Endothelial cell of hepatic sinusoid (primary cell): ENCODE results near the gene DLGAP1.
"Not testable (repeated sequence)": the region's sequence is repeated elsewhere in the genome, so short reads cannot be mapped to it uniquely, and the experiment has no call there.

ENCODE experiments used
- in situ Hi-C: cut with HindIII; loops from 2 replicates; pipeline ENCODE4 v1.10.0; 2017; ENCODE audit warnings: low sequenced_read_pairs

The DLGAP1 gene

GRCh38 chr18:4455113-4455811, at the start of gene DLGAP1:
TSS of gene DLGAP1 (minus strand) at chr18:4455307.
- in situ Hi-C loops: no loop called here

GRCh38 chr18:4494703-4495284, 39.7 kb upstream of the DLGAP1 start:
- in situ Hi-C loops: not testable (repeated sequence)

- in situ Hi-C loops: no loop called here
Measured at GRCh38 chr18:4468511-4468910, 13.4 kb upstream of the DLGAP1 start.

- in situ Hi-C loops: no loop called here
Measured at GRCh38 chr18:4454537-4455112, 482 bp downstream of the DLGAP1 start.

- in situ Hi-C loops: no loop called here
Measured at GRCh38 chr18:4453874-4454536, 1.1 kb downstream of the DLGAP1 start.

- in situ Hi-C loops: no loop called here
Measured at GRCh38 chr18:4453567-4453873, 1.6 kb downstream of the DLGAP1 start.

GRCh38 chr18:4450065-4450658, 4.9 kb downstream of the DLGAP1 start:
- in situ Hi-C loops: no loop called here

- in situ Hi-C loops: no loop called here
Measured at GRCh38 chr18:4445902-4446301, 9.2 kb downstream of the DLGAP1 start.

GRCh38 chr18:4444306-4444705, 10.8 kb downstream of the DLGAP1 start:
- in situ Hi-C loops: no loop called here

GRCh38 chr18:4441098-4441497, 14.0 kb downstream of the DLGAP1 start:
- in situ Hi-C loops: no loop called here

- in situ Hi-C loops: loop anchor here (10.0 kb wide), 1 partner anchor 84 kb away; no protein-coding TSS in a partner anchor
Measured at GRCh38 chr18:4438938-4439337, 16.2 kb downstream of the DLGAP1 start.

- in situ Hi-C loops: loop anchor here (10.0 kb wide), 1 partner anchor 79 kb away; no protein-coding TSS in a partner anchor
Measured at GRCh38 chr18:4433717-4434116, 21.4 kb downstream of the DLGAP1 start.

- in situ Hi-C loops: loop anchor here (10.0 kb wide), 1 partner anchor 76 kb away; no protein-coding TSS in a partner anchor
Measured at GRCh38 chr18:4430836-4431235, 24.3 kb downstream of the DLGAP1 start.

- in situ Hi-C loops: no loop called here
Measured at GRCh38 chr18:4417714-4418113, 37.4 kb downstream of the DLGAP1 start.

GRCh38 chr18:4416976-4417375, 38.1 kb downstream of the DLGAP1 start:
- in situ Hi-C loops: no loop called here

GRCh38 chr18:4412286-4412685, 42.8 kb downstream of the DLGAP1 start:
- in situ Hi-C loops: no loop called here

GRCh38 chr18:4406856-4407255, 48.3 kb downstream of the DLGAP1 start:
- in situ Hi-C loops: no loop called here

- in situ Hi-C loops: no loop called here
Measured at GRCh38 chr18:4405965-4406364, 49.1 kb downstream of the DLGAP1 start.

- in situ Hi-C loops: no loop called here
Measured at GRCh38 chr18:4403836-4404235, 51.3 kb downstream of the DLGAP1 start.

- in situ Hi-C loops: no loop called here
Measured at GRCh38 chr18:4400911-4401310, 54.2 kb downstream of the DLGAP1 start.

- in situ Hi-C loops: no loop called here
Measured at GRCh38 chr18:4399929-4400328, 55.2 kb downstream of the DLGAP1 start.
